Measurements from ENCODE around the gene RIC3. TPM values are rescaled to one million over a fixed set of nuclear protein-coding genes. Genes with fewer than 3 reads are reported as not detected.

The RIC3 gene, protein sequence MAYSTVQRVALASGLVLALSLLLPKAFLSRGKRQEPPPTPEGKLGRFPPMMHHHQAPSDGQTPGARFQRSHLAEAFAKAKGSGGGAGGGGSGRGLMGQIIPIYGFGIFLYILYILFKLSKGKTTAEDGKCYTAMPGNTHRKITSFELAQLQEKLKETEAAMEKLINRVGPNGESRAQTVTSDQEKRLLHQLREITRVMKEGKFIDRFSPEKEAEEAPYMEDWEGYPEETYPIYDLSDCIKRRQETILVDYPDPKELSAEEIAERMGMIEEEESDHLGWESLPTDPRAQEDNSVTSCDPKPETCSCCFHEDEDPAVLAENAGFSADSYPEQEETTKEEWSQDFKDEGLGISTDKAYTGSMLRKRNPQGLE
- total RNA-seq (ENCODE audit: insufficient read depth, low replicate concordance), result 6.0 TPM

- no peak for DNase-seq (ENCODE audit: low spot score)
Observed at GRCh38 chr11:8168485-8169257, at the start of gene RIC3. Gene RIC3 (minus strand): TSS chr11:8169025. CDS start chr11:8168989, 36 bp downstream.

GRCh38 chr11:8218409-8218808, 49.6 kb upstream of the RIC3 start:
- DNase-seq (ENCODE audit: low spot score), result no peak

- DNase-seq (ENCODE audit: low spot score), result peak; percentile 13
Observed at GRCh38 chr11:8217926-8218325, 49.1 kb upstream of the RIC3 start.

GRCh38 chr11:8217136-8217535, 48.3 kb upstream of the RIC3 start:
- DNase-seq (ENCODE audit: low spot score), result no peak

DNA sequence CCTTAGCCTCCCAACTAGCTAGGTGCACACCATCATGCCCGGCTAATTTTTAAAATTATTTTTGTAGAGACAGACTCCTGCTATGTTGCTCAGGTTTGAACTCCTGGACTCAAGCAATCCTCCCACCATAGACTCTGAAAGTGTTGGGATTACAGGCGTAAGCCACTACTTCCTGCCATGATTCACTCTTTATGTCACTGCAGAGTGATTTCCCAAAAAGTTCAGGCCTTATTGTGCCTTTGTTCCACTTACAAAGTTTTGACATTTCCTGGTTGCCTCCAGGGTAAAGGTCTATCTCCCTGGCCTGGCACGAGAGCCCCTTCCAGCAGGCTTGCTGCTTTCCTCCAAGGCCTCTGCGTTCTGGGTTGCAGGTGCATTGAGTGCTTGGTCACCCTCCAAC, 44.6 kb upstream of the RIC3 start:
- no peak for DNase-seq (ENCODE audit: low spot score)

DNA sequence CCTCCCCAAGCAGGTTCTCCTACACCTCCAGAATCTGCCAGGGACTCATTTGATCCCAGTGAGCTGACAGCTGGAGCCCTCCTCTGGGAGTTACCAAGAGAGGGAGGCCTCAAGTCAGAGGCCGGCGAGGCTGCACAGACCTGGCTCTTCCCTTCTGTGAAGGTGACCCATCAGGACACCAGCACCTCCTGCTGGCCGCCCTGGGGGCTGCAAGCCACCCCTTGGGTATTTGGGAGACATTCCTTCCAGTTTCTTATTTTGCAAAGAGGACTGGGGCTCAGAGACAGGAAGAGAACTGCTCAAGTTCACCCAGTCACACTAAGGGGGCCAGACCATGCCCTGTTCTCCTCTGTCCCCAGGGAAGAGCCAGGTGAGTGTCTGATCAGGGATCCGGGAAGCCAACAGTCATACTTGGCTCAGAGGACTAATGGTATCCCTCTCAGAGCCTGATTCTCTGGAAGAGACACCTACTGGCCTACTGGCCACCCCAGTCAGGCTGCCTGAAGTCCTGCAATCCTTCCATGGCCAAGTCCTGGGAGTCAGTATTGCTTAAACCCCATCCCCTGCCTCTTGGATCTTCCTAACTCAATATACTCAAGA, 40.5 kb upstream of the RIC3 start:
- DNase-seq (ENCODE audit: low spot score), result no peak

- peak; percentile 14 for DNase-seq (ENCODE audit: low spot score)
Observed at GRCh38 chr11:8207080-8208000, 38.5 kb upstream of the RIC3 start.

GRCh38 chr11:8206251-8207079, 37.6 kb upstream of the RIC3 start:
- peak; percentile 62 for DNase-seq (ENCODE audit: low spot score)

DNA sequence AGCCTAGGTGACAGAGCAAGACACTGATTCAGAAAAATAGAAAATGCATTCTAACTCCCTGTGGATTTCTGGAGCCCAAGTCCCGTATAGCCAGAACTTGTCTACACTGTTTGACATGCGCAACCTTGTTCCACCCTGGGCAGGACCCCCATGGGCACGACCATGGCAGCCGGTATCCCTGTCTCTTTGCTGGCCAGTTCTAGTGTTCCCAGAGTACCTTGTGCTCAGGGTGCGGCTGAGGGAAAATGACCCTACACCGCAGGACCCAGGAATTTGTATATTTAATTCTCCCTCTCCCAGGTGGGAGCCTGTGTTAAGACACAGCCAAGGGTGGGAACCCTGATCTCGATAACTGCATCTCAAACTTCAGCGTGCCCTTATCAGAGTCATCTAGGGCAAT, 36.7 kb upstream of the RIC3 start:
- DNase-seq (ENCODE audit: low spot score), result no peak

DNA sequence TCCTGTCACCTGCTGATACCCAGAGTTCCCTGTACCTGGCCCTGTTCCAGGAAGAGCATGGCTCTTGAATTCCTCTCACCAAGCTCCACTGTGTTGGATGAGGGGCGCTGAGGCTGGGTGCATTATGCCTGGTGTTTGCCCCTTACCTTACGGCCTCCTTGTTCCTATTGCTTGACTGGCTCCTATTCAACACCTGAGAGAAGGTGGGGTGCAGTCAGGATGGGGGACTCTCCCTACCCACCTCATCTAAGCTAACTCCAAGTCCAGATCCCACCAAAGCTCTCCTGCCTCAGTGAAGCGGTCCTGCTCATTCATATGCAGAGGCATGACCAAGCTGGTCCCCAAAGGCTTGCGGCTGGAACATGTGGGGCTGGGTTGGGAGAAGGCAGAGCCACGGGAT, 35.8 kb upstream of the RIC3 start:
- DNase-seq (ENCODE audit: low spot score), result no peak

DNA sequence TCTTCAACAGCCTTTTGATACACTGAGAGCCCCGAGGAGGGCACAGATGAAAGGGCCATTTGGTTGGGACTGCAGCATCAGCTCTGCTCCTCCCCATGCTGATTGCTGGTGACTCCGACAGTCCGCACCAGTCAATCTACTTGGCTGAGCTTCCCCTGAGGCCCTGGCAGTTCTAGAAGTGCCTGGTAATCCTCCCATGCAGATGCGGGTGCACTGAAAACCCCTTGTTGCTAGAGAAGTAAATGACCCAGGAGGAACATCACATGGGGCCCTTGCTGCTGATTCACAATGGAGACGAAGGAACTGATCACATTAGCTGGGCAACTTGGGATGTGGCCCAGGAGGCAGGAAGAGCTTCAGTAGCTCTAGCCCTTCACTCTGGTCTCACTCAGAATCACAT, 35.2 kb upstream of the RIC3 start:
- no peak for DNase-seq (ENCODE audit: low spot score)

DNA sequence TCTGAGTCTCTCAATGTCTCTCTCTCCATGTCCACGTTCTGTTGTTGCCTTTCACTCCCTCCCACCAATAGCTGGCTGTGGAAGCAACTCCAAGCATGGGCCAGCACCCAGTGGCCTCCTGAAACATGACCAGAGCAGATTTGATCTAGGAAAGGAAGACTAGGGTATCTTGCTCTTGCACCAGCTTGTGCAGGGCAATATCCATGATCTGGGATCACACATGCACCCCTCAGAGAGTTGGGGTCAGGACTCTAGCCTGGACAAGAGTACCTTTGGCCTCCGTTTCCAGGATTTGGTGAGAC, 34.5 kb upstream of the RIC3 start:
- DNase-seq (ENCODE audit: low spot score), result no peak

GRCh38 chr11:8202516-8203413, 33.9 kb upstream of the RIC3 start:
- DNase-seq (ENCODE audit: low spot score), result no peak

DNA sequence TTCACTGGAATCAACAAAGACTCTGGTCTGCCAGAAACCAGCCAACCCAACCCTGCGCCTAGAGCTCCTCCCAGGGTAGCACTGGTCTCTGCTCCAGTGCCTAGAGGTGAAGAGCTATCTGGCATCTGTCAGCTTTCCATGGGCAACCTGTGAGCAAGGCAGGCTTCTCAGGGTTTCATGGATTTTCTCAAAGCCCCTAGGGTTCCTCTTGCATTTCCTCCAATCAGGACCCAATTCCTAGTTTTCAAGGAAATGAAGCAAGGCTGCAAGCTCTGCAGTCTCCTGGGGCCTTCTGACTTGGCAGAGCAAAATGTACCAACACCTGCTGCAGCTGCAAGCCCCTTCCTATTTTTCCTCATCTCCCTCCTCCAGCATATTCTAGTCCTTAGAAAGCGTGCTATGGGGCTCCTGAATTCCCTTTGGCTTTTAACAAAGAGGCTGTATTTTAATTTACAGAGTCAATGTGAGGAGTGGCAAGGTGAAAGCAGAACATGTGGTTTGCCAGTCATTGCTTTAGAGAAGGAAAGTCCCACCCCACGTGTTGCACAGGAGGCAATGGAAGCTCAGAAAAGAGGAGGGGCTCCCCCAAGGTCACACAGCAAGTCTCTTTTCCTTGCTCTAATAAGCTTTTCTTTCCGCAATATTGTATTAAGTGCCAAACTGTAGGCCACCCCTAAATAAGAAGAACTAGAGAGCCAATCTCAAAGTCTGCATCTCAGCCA, 33.0 kb upstream of the RIC3 start:
- no peak for DNase-seq (ENCODE audit: low spot score)

DNA sequence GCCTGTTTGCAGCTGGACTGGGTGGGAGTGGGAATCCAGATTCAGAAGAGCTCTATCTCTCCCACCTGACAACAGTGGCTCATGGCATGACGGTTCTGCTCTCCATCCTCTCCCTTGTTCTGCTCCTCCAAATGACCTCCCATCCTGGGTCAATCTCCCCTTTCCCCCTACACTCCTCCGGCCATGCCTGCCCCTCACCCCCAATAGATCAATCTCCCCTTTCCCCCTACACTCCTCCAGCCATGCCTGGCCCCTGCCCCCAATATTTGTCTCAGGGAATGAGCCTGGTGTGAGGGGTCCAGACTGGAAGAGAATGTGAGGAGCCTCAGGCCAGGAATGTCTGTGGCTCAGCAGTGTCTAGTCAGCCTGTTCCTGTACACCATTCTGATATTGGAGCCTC, 30.9 kb upstream of the RIC3 start:
- no peak for DNase-seq (ENCODE audit: low spot score)

DNA sequence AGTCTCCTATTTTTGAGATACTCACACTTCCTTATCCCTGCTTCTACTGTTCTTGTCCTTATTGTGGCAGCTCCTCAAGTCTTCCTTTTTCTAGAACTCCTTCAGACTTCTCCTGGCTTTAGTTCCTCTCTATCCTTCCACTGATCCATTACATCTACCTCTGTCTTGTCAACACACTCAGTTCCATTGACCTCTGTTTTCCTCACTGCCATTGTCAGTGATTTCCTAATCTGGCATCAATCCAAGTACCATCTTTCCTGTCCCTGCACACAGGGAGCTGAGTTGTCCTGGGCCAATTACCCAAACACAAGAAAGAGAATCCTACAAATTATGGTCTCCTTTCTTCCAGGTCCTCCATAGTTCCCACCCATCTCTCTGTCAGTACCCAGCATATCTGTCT, 27.9 kb upstream of the RIC3 start:
- no peak for DNase-seq (ENCODE audit: low spot score)

GRCh38 chr11:8194956-8195355, 26.1 kb upstream of the RIC3 start:
- DNase-seq (ENCODE audit: low spot score), result no peak

- no peak for DNase-seq (ENCODE audit: low spot score)
Observed at GRCh38 chr11:8192896-8193209, 24.0 kb upstream of the RIC3 start.
